WTC11 (cell line): Measurements from ENCODE around the gene KSR2. TPM values are rescaled to one million over a fixed set of nuclear protein-coding genes. Genes with fewer than 3 reads are reported as not detected.

Source experiments
- E2F4 ChIP-seq: sonication (generic); formaldehyde crosslinking; IDR thresholded peaks from 2 replicates; pipeline ENCODE4 v1.8.1; 2022; ENCODE audit warnings: low read depth, mild to moderate bottlenecking, moderate library complexity, missing genetic modification reagents, borderline replicate concordance
- ERG ChIP-seq: fragments of 250-450 bp; sonication (Bioruptor Pico); IDR thresholded peaks from 2 replicates; pipeline ENCODE4 v1.8.0; 2021; ENCODE audit warnings: mild to moderate bottlenecking
- IRF1 ChIP-seq: sonication (generic); formaldehyde crosslinking; IDR thresholded peaks from 2 replicates; pipeline ENCODE4 v1.8.0; 2023; ENCODE audit warnings: missing genetic modification reagents
- NR3C1 ChIP-seq: sonication (generic); formaldehyde crosslinking; conservative IDR thresholded peaks from 2 replicates; pipeline ENCODE4 v1.8.1; 2023; ENCODE audit warnings: low read depth, mild to moderate bottlenecking, missing genetic modification reagents
- RELA ChIP-seq: sonication (generic); formaldehyde crosslinking; IDR thresholded peaks from 2 replicates; pipeline ENCODE4 v1.8.1; 2022; ENCODE audit warnings: missing genetic modification reagents, mild to moderate bottlenecking, borderline replicate concordance
- STAT6 ChIP-seq: sonication (generic); formaldehyde crosslinking; conservative IDR thresholded peaks from 2 replicates; pipeline ENCODE4 v1.8.1; 2023; ENCODE audit warnings: mild to moderate bottlenecking, low read depth, missing genetic modification reagents, moderate library complexity
- USF1 ChIP-seq: sonication (generic); formaldehyde crosslinking; IDR thresholded peaks from 2 replicates; pipeline ENCODE4 v1.8.0; 2022; ENCODE audit warnings: mild to moderate bottlenecking, missing genetic modification reagents
- ZBTB21 ChIP-seq: sonication (generic); formaldehyde crosslinking; IDR thresholded peaks from 2 replicates; pipeline ENCODE4 v1.8.1; 2023; ENCODE audit warnings: mild to moderate bottlenecking, missing genetic modification reagents, borderline replicate concordance
- ZBTB43 ChIP-seq: sonication (generic); formaldehyde crosslinking; IDR thresholded peaks from 2 replicates; pipeline ENCODE4 v1.8.1; 2023; ENCODE audit warnings: mild to moderate bottlenecking, missing genetic modification reagents
- ZNF317 ChIP-seq: sonication (generic); formaldehyde crosslinking; IDR thresholded peaks from 2 replicates; pipeline ENCODE4 v1.8.1; 2023; ENCODE audit warnings: low read depth, mild to moderate bottlenecking, moderate library complexity, missing genetic modification reagents, borderline replicate concordance
- ZNF396 ChIP-seq: fragments of 250-450 bp; sonication (Bioruptor Pico); IDR thresholded peaks from 2 replicates; pipeline ENCODE4 v1.8.0; 2021; ENCODE audit warnings: mild to moderate bottlenecking, moderate library complexity, borderline replicate concordance
- ZNF425 ChIP-seq: fragments of 250-450 bp; sonication (Bioruptor Pico); conservative IDR thresholded peaks from 2 replicates; pipeline ENCODE4 v1.9.0; 2021; ENCODE audit warnings: mild to moderate bottlenecking
- ZNF671 ChIP-seq: fragments of 250-450 bp; sonication (Bioruptor Pico); IDR thresholded peaks from 2 replicates; pipeline ENCODE4 v1.8.0; 2021; ENCODE audit warnings: mild to moderate bottlenecking
- total RNA-seq: library from RNA; stranded (reverse); gene quantifications from 3 replicates; pipeline ENCODE4 v1.2.3, GENCODE V29; 2021
- TF ChIP-seq, protein P1 (sequence below): sonication (generic); formaldehyde crosslinking; IDR thresholded peaks from 2 replicates; pipeline ENCODE4 v1.8.0; 2022; ENCODE audit warnings: mild to moderate bottlenecking, missing genetic modification reagents
- TF ChIP-seq, protein P2 (sequence below): sonication (generic); formaldehyde crosslinking; IDR thresholded peaks from 2 replicates; pipeline ENCODE4 v1.8.0; 2023; ENCODE audit warnings: mild to moderate bottlenecking, missing genetic modification reagents

The KSR2 gene
- total RNA-seq, 1 experiment from 2014 or later: 2.4 TPM

GRCh38 chr12:117606024-117606423 lies 362.8 kb downstream of the KSR2 start (continued):
- TF ChIP-seq STAT6: no peak
- TF ChIP-seq ZNF425 (CRISPR knock-in tag): no peak
- TF ChIP-seq ERG (CRISPR knock-in tag): no peak
- TF ChIP-seq ZNF671: no peak
- no peak for TF ChIP-seq E2F4 (CRISPR knock-in tag)
- TF ChIP-seq RELA (CRISPR knock-in tag): no peak
- no peak for TF ChIP-seq ZNF317
- no peak for TF ChIP-seq NR3C1 (CRISPR knock-in tag)
- TF ChIP-seq ZBTB21 (CRISPR knock-in tag): no peak
- TF ChIP-seq, protein P1, sequence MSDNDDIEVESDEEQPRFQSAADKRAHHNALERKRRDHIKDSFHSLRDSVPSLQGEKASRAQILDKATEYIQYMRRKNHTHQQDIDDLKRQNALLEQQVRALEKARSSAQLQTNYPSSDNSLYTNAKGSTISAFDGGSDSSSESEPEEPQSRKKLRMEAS (CRISPR knock-in tag): no peak
- TF ChIP-seq ZNF396 (CRISPR knock-in tag): no peak
- TF ChIP-seq USF1: no peak
- TF ChIP-seq IRF1 (CRISPR knock-in tag): no peak
- TF ChIP-seq ZBTB43 (CRISPR knock-in tag): no peak
- TF ChIP-seq, protein P2, sequence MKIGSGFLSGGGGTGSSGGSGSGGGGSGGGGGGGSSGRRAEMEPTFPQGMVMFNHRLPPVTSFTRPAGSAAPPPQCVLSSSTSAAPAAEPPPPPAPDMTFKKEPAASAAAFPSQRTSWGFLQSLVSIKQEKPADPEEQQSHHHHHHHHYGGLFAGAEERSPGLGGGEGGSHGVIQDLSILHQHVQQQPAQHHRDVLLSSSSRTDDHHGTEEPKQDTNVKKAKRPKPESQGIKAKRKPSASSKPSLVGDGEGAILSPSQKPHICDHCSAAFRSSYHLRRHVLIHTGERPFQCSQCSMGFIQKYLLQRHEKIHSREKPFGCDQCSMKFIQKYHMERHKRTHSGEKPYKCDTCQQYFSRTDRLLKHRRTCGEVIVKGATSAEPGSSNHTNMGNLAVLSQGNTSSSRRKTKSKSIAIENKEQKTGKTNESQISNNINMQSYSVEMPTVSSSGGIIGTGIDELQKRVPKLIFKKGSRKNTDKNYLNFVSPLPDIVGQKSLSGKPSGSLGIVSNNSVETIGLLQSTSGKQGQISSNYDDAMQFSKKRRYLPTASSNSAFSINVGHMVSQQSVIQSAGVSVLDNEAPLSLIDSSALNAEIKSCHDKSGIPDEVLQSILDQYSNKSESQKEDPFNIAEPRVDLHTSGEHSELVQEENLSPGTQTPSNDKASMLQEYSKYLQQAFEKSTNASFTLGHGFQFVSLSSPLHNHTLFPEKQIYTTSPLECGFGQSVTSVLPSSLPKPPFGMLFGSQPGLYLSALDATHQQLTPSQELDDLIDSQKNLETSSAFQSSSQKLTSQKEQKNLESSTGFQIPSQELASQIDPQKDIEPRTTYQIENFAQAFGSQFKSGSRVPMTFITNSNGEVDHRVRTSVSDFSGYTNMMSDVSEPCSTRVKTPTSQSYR (CRISPR knock-in tag): no peak
- TF ChIP-seq, all 79 proteins: peak for 0
